NT2/D1 (cell line): ENCODE data around the gene PROSER3.

ENCODE experiments used
- SUZ12 ChIP-seq: IDR thresholded peaks from 2 replicates; pipeline ENCODE4 v1.6.1; 2011; ENCODE audit not compliant: insufficient read length, insufficient read depth; ENCODE audit errors: extremely low read depth
- YY1 ChIP-seq: IDR thresholded peaks from 2 replicates; pipeline ENCODE4 v1.6.1; 2011; ENCODE audit not compliant: insufficient read length, insufficient read depth
- ZNF274 ChIP-seq: IDR thresholded peaks from 2 replicates; pipeline ENCODE4 v1.6.1; 2011; ENCODE audit warnings: mild to moderate bottlenecking, low read depth, low read length

- TF ChIP-seq ZNF274 (no peak), YY1 (no peak), SUZ12 (no peak)
Measured at GRCh38 chr19:35727956-35728706, 29.8 kb upstream of the PROSER3 start.
